ENCODE measurements around the gene MACROD2. TPM values are rescaled to one million over a fixed set of nuclear protein-coding genes. Genes with fewer than 3 reads are reported as not detected.

MACROD2 gene
- polyA plus RNA-seq, 1 donor from 2014 or later: 23.2 TPM

DNA sequence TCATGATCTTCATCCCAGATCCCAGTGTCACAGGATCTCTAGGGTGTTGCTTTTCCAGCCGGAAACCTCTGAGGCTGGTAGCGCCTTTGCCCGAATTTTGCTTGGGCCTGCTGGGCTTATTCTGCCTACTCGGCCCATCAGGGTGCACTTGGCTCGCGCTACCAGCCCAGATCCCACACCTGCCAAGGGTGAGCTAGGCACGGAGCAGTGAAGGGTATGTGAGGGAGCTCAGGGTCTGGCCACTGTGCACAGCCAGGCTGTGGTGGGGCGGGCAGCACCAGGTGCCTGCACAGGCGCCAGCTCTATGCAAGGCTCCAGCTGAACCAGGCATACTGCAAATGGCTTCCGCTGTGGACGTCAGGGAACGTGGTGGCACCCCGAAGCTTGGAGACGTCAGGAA, 1035.5 kb downstream of the MACROD2 start:
- Histone ChIP-seq H4K20me1 (ENCODE audit: insufficient read depth) (no peaks in the 10 kb centered on the region), H3K27ac (ENCODE audit: low read length) (no peak overlapping the region), H3K9ac (ENCODE audit: low read length) (no peak overlapping the region), H3K4me2 (ENCODE audit: low read length) (no peak overlapping the region), H3K27me3 (ENCODE audit: insufficient read depth, low read depth, low read length) (no peaks in the 10 kb centered on the region), H3K9me2 (ENCODE audit: insufficient read depth, low read length) (no peaks in the 10 kb centered on the region), H3K79me2 (replicated peaks; ENCODE audit: insufficient read depth, low read length) (no peaks in the 10 kb centered on the region), H3K9me3 (ENCODE audit: low read length) (no peaks in the 10 kb centered on the region), H3F3A (ENCODE audit: insufficient read depth, low read length, poor library complexity, severe bottlenecking) (no peaks in the 10 kb centered on the region), H3K36me3 (ENCODE audit: insufficient read depth, low read length) (no peaks in the 10 kb centered on the region), H3K4me3 (ENCODE audit: low read length) (no peak overlapping the region), H2AFZ (ENCODE audit: low read depth, low read length) (no peak overlapping the region)
- TF ChIP-seq RAD21 (conservative IDR thresholded peaks at IDR 0.05) (no peak), EP300 (conservative IDR thresholded peaks at IDR 0.05; ENCODE audit: poor library complexity, severe bottlenecking) (no peak), SMC3 (conservative IDR thresholded peaks at IDR 0.05; ENCODE audit: poor library complexity) (no peak), POLR2AphosphoS5 (IDR thresholded peaks at IDR 0.05) (no peak), MXI1 (conservative IDR thresholded peaks at IDR 0.05; ENCODE audit: poor library complexity, severe bottlenecking) (no peak), TAF1 (IDR thresholded peaks at IDR 0.05; ENCODE audit: low read depth) (no peak), EZH2 (IDR thresholded peaks at IDR 0.05; ENCODE audit: borderline replicate concordance, insufficient read depth, low read length, poor library complexity, severe bottlenecking) (no peak)
- TF ChIP-seq, protein P1, sequence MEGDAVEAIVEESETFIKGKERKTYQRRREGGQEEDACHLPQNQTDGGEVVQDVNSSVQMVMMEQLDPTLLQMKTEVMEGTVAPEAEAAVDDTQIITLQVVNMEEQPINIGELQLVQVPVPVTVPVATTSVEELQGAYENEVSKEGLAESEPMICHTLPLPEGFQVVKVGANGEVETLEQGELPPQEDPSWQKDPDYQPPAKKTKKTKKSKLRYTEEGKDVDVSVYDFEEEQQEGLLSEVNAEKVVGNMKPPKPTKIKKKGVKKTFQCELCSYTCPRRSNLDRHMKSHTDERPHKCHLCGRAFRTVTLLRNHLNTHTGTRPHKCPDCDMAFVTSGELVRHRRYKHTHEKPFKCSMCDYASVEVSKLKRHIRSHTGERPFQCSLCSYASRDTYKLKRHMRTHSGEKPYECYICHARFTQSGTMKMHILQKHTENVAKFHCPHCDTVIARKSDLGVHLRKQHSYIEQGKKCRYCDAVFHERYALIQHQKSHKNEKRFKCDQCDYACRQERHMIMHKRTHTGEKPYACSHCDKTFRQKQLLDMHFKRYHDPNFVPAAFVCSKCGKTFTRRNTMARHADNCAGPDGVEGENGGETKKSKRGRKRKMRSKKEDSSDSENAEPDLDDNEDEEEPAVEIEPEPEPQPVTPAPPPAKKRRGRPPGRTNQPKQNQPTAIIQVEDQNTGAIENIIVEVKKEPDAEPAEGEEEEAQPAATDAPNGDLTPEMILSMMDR (IDR thresholded peaks at IDR 0.05; ENCODE audit: poor library complexity, severe bottlenecking): no peak
- TF ChIP-seq, protein P2, sequence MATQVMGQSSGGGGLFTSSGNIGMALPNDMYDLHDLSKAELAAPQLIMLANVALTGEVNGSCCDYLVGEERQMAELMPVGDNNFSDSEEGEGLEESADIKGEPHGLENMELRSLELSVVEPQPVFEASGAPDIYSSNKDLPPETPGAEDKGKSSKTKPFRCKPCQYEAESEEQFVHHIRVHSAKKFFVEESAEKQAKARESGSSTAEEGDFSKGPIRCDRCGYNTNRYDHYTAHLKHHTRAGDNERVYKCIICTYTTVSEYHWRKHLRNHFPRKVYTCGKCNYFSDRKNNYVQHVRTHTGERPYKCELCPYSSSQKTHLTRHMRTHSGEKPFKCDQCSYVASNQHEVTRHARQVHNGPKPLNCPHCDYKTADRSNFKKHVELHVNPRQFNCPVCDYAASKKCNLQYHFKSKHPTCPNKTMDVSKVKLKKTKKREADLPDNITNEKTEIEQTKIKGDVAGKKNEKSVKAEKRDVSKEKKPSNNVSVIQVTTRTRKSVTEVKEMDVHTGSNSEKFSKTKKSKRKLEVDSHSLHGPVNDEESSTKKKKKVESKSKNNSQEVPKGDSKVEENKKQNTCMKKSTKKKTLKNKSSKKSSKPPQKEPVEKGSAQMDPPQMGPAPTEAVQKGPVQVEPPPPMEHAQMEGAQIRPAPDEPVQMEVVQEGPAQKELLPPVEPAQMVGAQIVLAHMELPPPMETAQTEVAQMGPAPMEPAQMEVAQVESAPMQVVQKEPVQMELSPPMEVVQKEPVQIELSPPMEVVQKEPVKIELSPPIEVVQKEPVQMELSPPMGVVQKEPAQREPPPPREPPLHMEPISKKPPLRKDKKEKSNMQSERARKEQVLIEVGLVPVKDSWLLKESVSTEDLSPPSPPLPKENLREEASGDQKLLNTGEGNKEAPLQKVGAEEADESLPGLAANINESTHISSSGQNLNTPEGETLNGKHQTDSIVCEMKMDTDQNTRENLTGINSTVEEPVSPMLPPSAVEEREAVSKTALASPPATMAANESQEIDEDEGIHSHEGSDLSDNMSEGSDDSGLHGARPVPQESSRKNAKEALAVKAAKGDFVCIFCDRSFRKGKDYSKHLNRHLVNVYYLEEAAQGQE (IDR thresholded peaks at IDR 0.05; ENCODE audit: borderline replicate concordance): no peak

DNA sequence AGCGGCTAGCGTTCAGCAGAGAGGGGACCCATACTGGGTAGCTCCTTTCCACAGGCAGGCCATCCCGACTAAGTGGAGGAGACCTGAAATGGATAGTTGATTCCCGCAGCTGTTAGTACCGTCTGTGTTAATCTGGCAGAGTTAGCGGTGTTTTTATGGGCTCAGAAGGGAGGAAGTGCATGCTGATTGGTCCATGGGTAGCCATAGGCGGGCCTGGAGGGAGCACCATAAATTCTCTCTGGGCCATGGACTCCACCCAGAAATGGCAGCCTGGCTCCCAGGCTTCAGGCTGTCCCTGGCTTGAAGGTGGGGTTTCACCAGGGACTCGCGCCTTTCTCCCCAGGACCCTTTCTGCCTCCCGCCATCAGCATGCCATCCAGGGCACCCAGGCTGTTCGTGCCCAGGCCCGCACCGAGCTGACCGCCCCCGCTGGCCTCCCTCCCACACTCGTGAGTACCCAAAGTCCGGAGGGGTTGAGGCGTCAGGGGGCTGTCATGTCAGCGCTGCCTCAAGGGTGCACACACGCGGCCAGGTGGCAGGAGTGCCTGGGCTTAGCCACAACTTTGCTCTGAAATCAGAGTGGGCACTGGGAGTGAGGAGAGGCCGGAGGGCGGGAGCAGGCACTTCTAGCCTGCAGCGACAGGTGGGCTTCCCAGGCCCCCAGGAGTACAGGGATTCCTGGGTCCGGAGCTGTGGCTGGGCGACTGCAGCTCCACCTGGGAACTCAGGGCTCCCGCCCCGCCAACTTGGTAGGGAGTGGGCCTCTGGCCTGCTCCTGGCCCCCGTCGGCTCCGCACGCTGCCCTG, 1036.4 kb downstream of the MACROD2 start:
- no peak overlapping the region for H2AFZ ChIP-seq (ENCODE audit: low read depth, low read length)
- no peaks in the 10 kb centered on the region for H3K9me3 ChIP-seq (ENCODE audit: low read length)
- H3K36me3 ChIP-seq (ENCODE audit: insufficient read depth, low read length): no peaks in the 10 kb centered on the region
- H3K9ac ChIP-seq (ENCODE audit: low read length): no peak overlapping the region
- no peak overlapping the region for H3K4me3 ChIP-seq (ENCODE audit: low read length)
- TF ChIP-seq TAF1 (IDR thresholded peaks at IDR 0.05; ENCODE audit: low read depth) (no peak), MXI1 (conservative IDR thresholded peaks at IDR 0.05; ENCODE audit: poor library complexity, severe bottlenecking) (no peak), SMC3 (conservative IDR thresholded peaks at IDR 0.05; ENCODE audit: poor library complexity) (no peak), POLR2AphosphoS5 (IDR thresholded peaks at IDR 0.05) (no peak), EP300 (conservative IDR thresholded peaks at IDR 0.05; ENCODE audit: poor library complexity, severe bottlenecking) (no peak), RAD21 (conservative IDR thresholded peaks at IDR 0.05) (no peak), EZH2 (IDR thresholded peaks at IDR 0.05; ENCODE audit: borderline replicate concordance, insufficient read depth, low read length, poor library complexity, severe bottlenecking) (no peak)
- TF ChIP-seq, protein P1 (IDR thresholded peaks at IDR 0.05; ENCODE audit: poor library complexity, severe bottlenecking): no peak
- TF ChIP-seq, protein P2 (IDR thresholded peaks at IDR 0.05; ENCODE audit: borderline replicate concordance): no peak
- H4K20me1 ChIP-seq (ENCODE audit: insufficient read depth): no peaks in the 10 kb centered on the region
- no peaks in the 10 kb centered on the region for H3K27me3 ChIP-seq (ENCODE audit: insufficient read depth, low read depth, low read length)
- no peak overlapping the region for H3K27ac ChIP-seq (ENCODE audit: low read length)
- H3F3A ChIP-seq (ENCODE audit: insufficient read depth, low read length, poor library complexity, severe bottlenecking): no peaks in the 10 kb centered on the region
- H3K4me2 ChIP-seq (ENCODE audit: low read length): no peak overlapping the region
- no peaks in the 10 kb centered on the region for H3K9me2 ChIP-seq (ENCODE audit: insufficient read depth, low read length)
- H3K79me2 ChIP-seq (replicated peaks; ENCODE audit: insufficient read depth, low read length): no peaks in the 10 kb centered on the region
